Upper lobe of left lung (tissue), 6 donors: ENCODE data around the gene SBF2. TPM values are rescaled to one million over a fixed set of nuclear protein-coding genes. Genes with fewer than 3 reads are reported as not detected.

Experiments used
- ATAC-seq, 2 donors: fragments of 200-7000 bp; cut with Tn5 transposase; one replicate each; pipeline ENCODE4 v1.9.1; 2022; ENCODE audit warnings: mild to moderate bottlenecking in 2 of 2, moderate library complexity in 2 of 2; ENCODE audit not compliant: low FRiP score in 2 of 2
- DNase-seq, 2 donors: peaks; one replicate each; pipeline ENCODE4 v3.0.0-alpha.2; 2019 to 2020
- H3K27ac ChIP-seq, 4 donors: fragments of 200-600 bp; sonication (generic); one replicate each; pipeline ENCODE4 v1.5.1; 2016 to 2019
- H3K27me3 ChIP-seq, 4 donors: fragments of 200-600 bp; sonication (generic); one replicate each; pipeline ENCODE4 v1.5.1; 2017 to 2019
- H3K36me3 ChIP-seq, 4 donors: fragments of 200-600 bp; sonication (generic); one replicate each; pipeline ENCODE4 v1.5.1; 2016 to 2019
- H3K4me1 ChIP-seq, 4 donors: fragments of 200-600 bp; sonication (generic); one replicate each; pipeline ENCODE4 v1.5.1; 2018 to 2019
- H3K4me3 ChIP-seq, 4 donors: fragments of 200-600 bp; sonication (generic); one replicate each; pipeline ENCODE4 v1.5.1; 2017 to 2019; ENCODE audit warnings: mild to moderate bottlenecking in 2 of 4, moderate library complexity in 1 of 4
- H3K9me3 ChIP-seq, 4 donors: fragments of 200-600 bp; sonication (generic); one replicate each; pipeline ENCODE4 v1.5.1; 2018 to 2019
- EP300 ChIP-seq, 4 donors: sonication (generic); formaldehyde crosslinking; IDR thresholded peaks; one replicate each; pipeline ENCODE4 v1.5.1; 2017; ENCODE audit warnings: antibody characterized with exemption in 4 of 4, control low read depth in 2 of 4
- POLR2A ChIP-seq, 4 donors: fragments of 450-650 bp; IDR thresholded peaks; one replicate each; pipeline ENCODE4 v1.5.1; 2016 to 2017; ENCODE audit warnings: antibody characterized with exemption in 4 of 4, mild to moderate bottlenecking in 2 of 4
- POLR2AphosphoS5 ChIP-seq, 2 donors: sonication (generic); formaldehyde crosslinking; IDR thresholded peaks; one replicate each; pipeline ENCODE4 v1.5.1; 2017; ENCODE audit warnings: antibody characterized with exemption in 2 of 2
- WGBS, 2 donors: methylation state at CpG; one replicate each; pipeline ENCODE4 v1.1.5; 2017 to 2018; 5-methylcytosine and 5-hydroxymethylcytosine counted together
- total RNA-seq, 6 donors: library from RNA; depleted of rRNA in 4 of 6; stranded (reverse); fragments of >200 nt in 4 of 6; gene quantifications; one replicate each; pipeline versions ENCODE4 v1.1.0 to v1.2.1, GENCODE V29; 2016 to 2021
- TF ChIP-seq, protein P1 (sequence below), 6 experiments: fragments of 450-650 bp in 4 of 6; fragments of 200-600 bp in 2 of 6; sonication (generic) in 2 of 6; IDR thresholded peaks; one replicate each; pipeline ENCODE4 v1.5.1; 2016 to 2019; ENCODE audit warnings: antibody characterized with exemption in 6 of 6
- donor health status: DM: no; HTN: no; CAD: no; lungs with moderate emphysema.
- donor health status: DM: no; HTN: yes; CAD: no; lungs with severe emphysema.

The SBF2 gene
- total RNA-seq, 6 donors from 2014 or later = 22.2 to 54.5 (median 41.2) TPM

DNA sequence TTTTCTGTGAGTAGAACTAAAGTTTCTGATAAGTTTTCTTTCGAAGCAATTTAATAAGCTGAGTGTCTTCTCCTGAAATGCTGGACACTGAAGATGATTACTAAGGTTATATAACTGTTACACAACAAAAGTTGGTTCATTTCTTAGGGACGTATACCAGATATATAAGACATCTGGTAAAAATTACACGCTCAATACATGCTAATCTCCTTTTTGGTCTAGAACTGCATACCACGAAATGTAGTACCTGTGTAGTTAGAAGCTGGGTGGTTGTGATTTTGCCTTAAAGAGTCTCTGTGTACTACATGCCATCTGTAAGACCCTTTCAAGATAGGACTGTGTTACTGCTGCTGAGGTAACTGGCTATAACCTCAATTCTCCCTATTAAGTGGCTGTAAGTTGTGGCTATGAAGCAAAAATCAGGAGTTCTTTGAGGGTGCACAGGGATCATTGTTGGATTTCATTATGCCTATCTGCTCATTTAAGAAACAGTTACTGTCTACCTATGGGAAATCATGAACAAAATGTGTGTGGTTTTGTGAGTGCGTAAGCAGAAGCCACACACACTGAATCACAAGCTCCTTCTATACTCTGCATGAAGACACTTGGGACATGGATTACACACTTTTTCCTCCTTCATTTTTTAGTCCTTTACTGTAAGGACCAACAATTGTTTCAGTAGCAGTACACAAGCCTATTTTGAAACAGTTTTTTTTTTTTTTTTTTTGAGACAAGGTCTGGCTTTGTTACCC is 434.3 kb downstream of the SBF2 start:
- WGBS, 2 donors = 85 to 93% methylated on average over 5 of the region's 5 CpGs
- Histone ChIP-seq H3K36me3 (peaks cover 0 to 14% (median 6%) of the 10 kb centered on the region in 4 donors), H3K4me3 (no peak overlapping the region), H3K27me3 (no peaks in the 10 kb centered on the region), H3K27ac (no peak overlapping the region), H3K9me3 (no peaks in the 10 kb centered on the region), H3K4me1 (peaks cover 16 to 21% (median 18%) of the 10 kb centered on the region in 4 donors)
- DNase-seq = no peak
- TF ChIP-seq POLR2AphosphoS5 (IDR thresholded peaks at IDR 0.05) = no peak
- TF ChIP-seq, protein P1, sequence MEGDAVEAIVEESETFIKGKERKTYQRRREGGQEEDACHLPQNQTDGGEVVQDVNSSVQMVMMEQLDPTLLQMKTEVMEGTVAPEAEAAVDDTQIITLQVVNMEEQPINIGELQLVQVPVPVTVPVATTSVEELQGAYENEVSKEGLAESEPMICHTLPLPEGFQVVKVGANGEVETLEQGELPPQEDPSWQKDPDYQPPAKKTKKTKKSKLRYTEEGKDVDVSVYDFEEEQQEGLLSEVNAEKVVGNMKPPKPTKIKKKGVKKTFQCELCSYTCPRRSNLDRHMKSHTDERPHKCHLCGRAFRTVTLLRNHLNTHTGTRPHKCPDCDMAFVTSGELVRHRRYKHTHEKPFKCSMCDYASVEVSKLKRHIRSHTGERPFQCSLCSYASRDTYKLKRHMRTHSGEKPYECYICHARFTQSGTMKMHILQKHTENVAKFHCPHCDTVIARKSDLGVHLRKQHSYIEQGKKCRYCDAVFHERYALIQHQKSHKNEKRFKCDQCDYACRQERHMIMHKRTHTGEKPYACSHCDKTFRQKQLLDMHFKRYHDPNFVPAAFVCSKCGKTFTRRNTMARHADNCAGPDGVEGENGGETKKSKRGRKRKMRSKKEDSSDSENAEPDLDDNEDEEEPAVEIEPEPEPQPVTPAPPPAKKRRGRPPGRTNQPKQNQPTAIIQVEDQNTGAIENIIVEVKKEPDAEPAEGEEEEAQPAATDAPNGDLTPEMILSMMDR (IDR thresholded peaks at IDR 0.05) = no peak
- TF ChIP-seq POLR2A (IDR thresholded peaks at IDR 0.05) = no peak
- TF ChIP-seq EP300 (IDR thresholded peaks at IDR 0.05) = no peak
- no peak for ATAC-seq

DNA sequence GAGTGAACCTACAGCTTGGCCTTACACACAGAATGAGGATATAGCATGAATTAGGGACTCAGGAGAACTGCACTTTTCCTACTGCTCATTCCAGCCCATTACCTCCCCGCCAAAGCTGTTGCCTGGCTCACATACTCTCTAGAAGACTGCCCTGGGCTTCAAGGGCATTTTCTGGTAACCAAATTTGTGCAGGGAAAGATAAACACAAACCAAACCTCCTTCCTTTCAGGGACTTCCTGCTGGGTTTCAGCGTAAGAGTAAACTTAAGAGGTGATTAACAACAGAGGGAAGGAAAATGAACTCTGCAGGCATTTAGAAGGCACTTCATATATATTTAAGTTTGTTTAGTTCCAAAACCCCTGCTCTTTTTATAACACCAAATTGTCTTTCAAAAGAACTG is 435.2 kb downstream of the SBF2 start:
- WGBS, 2 donors = 11 to 12% methylated on average over 2 of the region's 2 CpGs
- no peaks in the 10 kb centered on the region for H3K27me3 ChIP-seq
- no peaks in the 10 kb centered on the region for H3K9me3 ChIP-seq
- DNase-seq (no peak), ATAC-seq (no peak)
- peaks cover 16 to 21% (median 18%) of the 10 kb centered on the region in 4 donors for H3K4me1 ChIP-seq
- H3K27ac ChIP-seq = peak overlapping the region in 2 of 4 donors; percentile 3 to 42
- no peak overlapping the region for H3K4me3 ChIP-seq
- TF ChIP-seq POLR2A (IDR thresholded peaks at IDR 0.05) = no peak
- TF ChIP-seq EP300 (IDR thresholded peaks at IDR 0.05) = no peak
- TF ChIP-seq, protein P1 (IDR thresholded peaks at IDR 0.05) = no peak
- TF ChIP-seq POLR2AphosphoS5 (IDR thresholded peaks at IDR 0.05) = no peak
- H3K36me3 ChIP-seq = peaks cover 0 to 14% (median 6%) of the 10 kb centered on the region in 4 donors

DNA sequence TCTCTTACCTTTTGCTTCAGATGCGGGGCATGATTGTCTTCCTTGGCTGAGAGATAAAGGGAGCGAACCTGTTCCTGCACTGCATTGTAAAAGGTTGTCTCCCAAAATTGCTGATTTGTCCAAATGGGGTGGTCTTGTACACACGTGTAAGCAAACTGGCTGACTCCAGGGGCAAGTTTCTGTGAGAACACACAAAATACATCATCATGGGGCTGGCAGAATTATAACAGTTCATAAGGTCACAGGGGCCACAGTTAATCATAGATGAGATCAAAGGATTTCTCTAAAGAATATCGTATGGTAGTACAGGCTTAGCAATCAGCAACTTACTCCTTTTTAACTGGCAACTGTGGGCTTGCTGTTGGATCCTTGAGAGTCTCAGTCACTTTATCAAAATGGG is 435.8 kb downstream of the SBF2 start:
- 56 to 58% methylated on average over 4 of the region's 4 CpGs for WGBS, 2 donors
- DNase-seq (no peak), ATAC-seq (no peak)
- TF ChIP-seq, protein P1 (IDR thresholded peaks at IDR 0.05) = no peak
- no peak for TF ChIP-seq EP300 (IDR thresholded peaks at IDR 0.05)
- TF ChIP-seq POLR2A (IDR thresholded peaks at IDR 0.05) = no peak
- TF ChIP-seq POLR2AphosphoS5 (IDR thresholded peaks at IDR 0.05) = no peak
- Histone ChIP-seq H3K9me3 (no peaks in the 10 kb centered on the region), H3K4me1 (peaks cover 16 to 19% (median 16%) of the 10 kb centered on the region in 4 donors), H3K36me3 (peaks cover 0 to 17% (median 6%) of the 10 kb centered on the region in 4 donors), H3K4me3 (no peak overlapping the region), H3K27me3 (no peaks in the 10 kb centered on the region), H3K27ac (peak overlapping the region in 2 of 4 donors; percentile 23 to 42)

DNA sequence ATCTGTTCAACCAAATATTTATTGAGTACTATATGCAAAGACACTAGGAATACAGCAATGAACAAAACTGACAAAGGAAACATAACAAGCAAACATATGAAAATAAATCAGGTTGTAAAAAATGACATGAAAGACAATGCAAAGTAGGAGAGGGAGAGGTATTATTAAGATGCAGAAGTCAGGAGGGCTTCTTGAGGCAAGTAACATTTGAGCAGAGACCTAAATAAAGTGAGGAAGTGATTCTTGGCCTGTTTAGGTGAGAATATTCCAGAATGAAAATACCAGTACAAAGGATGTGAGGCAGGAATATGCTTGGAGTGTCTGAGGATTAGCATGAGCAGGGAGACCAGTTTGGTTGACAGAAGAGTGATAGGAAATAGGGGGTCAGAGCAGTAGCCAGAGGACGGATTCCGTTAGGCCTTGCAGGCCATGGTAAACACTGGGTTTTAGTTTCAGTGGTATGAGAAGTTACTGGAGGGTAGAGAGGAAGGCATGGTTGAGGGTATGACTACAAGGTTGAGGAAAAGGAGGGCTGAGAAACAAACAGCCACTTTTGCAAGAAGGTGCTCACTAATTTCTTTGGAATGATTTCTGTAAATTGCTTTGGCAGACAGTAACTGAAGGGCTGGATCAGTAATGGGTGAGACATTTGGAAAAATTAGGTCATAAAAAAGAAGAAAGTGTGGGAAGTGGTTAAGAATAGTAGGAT is 438.3 kb downstream of the SBF2 start:
- TF ChIP-seq POLR2A (IDR thresholded peaks at IDR 0.05) (no peak), POLR2AphosphoS5 (IDR thresholded peaks at IDR 0.05) (no peak), EP300 (IDR thresholded peaks at IDR 0.05) (no peak)
- TF ChIP-seq, protein P1 (IDR thresholded peaks at IDR 0.05) = no peak
- no peak overlapping the region for H3K27ac ChIP-seq
- peaks cover 0 to 22% (median 6%) of the 10 kb centered on the region in 4 donors for H3K36me3 ChIP-seq
- DNase-seq (no peak), ATAC-seq (no peak)
- H3K4me1 ChIP-seq = peaks cover 13 to 16% (median 15%) of the 10 kb centered on the region in 4 donors
- 93% methylated on average over 2 of the region's 2 CpGs for WGBS, 2 donors
- H3K9me3 ChIP-seq = no peaks in the 10 kb centered on the region
- H3K27me3 ChIP-seq = no peaks in the 10 kb centered on the region
- H3K4me3 ChIP-seq = no peak overlapping the region
